HG03439 (cell line): Measurements from ENCODE around the gene MESP2.
"Not testable (repeated sequence)": the region's sequence is repeated elsewhere in the genome, so short reads cannot be mapped to it uniquely, and the experiment has no call there.

ENCODE experiments used
- ATAC-seq: cut with Tn5 transposase; IDR thresholded peaks from one replicate; pipeline ENCODE4 v1.9.1; 2021; ENCODE audit warnings: mild to moderate bottlenecking, moderate library complexity; ENCODE audit not compliant: unreplicated experiment

MESP2 gene

GRCh38 chr15:89780601-89781000 is 4.5 kb downstream of the MESP2 start:
- no peak for ATAC-seq

- no peak for ATAC-seq
These were observed 4.9 kb downstream of the MESP2 start for GRCh38 chr15:89781055-89781454.

GRCh38 chr15:89781891-89782618 is 5.9 kb downstream of the MESP2 start:
- ATAC-seq = no peak

GRCh38 chr15:89782619-89782950 is 6.5 kb downstream of the MESP2 start:
- not testable (repeated sequence) for ATAC-seq

GRCh38 chr15:89783111-89783860 is 7.2 kb downstream of the MESP2 start:
- no peak for ATAC-seq

GRCh38 chr15:89783861-89784685 is 7.9 kb downstream of the MESP2 start:
- ATAC-seq = no peak

GRCh38 chr15:89784686-89784960 is 8.5 kb downstream of the MESP2 start:
- no peak for ATAC-seq

- no peak for ATAC-seq
These were observed 9.1 kb downstream of the MESP2 start for GRCh38 chr15:89785064-89785773.

GRCh38 chr15:89785774-89786140 is 9.6 kb downstream of the MESP2 start:
- ATAC-seq = no peak

- ATAC-seq = no peak
These were observed 11.8 kb downstream of the MESP2 start for GRCh38 chr15:89787944-89788343.

GRCh38 chr15:89788585-89788984 is 12.5 kb downstream of the MESP2 start:
- not testable (repeated sequence) for ATAC-seq

GRCh38 chr15:89790206-89790605 is 14.1 kb downstream of the MESP2 start:
- ATAC-seq = no peak

- no peak for ATAC-seq
These were observed 14.5 kb downstream of the MESP2 start for GRCh38 chr15:89790661-89791060.

GRCh38 chr15:89792106-89792805 is 16.1 kb downstream of the MESP2 start:
- no peak for ATAC-seq

GRCh38 chr15:89794627-89795241 is 18.6 kb downstream of the MESP2 start:
- no peak for ATAC-seq

GRCh38 chr15:89795996-89796395 is 19.9 kb downstream of the MESP2 start:
- no peak for ATAC-seq

GRCh38 chr15:89797678-89798201 is 21.6 kb downstream of the MESP2 start:
- no peak for ATAC-seq

- no peak for ATAC-seq
These were observed 23.1 kb downstream of the MESP2 start for GRCh38 chr15:89799011-89799911.

GRCh38 chr15:89799918-89800498 is 23.9 kb downstream of the MESP2 start:
- ATAC-seq = no peak
